Measurements from ENCODE around the gene ADCY5.

Gene ADCY5

GRCh38 chr3:123343296-123344174 is 105.4 kb downstream of the ADCY5 start:
- H3K9me3 Mint-ChIP-seq = no peaks in the 10 kb centered on the region
- no peaks in the 10 kb centered on the region for H3K4me1 Mint-ChIP-seq (ENCODE audit: low read depth)
- H3K27ac Mint-ChIP-seq = no peak overlapping the region
- H3K36me3 Mint-ChIP-seq (ENCODE audit: low read depth) = no peaks in the 10 kb centered on the region
- peaks cover 6% of the 10 kb centered on the region for H3K27me3 Mint-ChIP-seq
- H3K4me3 Mint-ChIP-seq = no peak overlapping the region
- intact Hi-C loops (cut with micrococcal nuclease) = loop anchor here (5.0 kb wide), 1 partner anchor 209 kb away; no protein-coding TSS in a partner anchor

- Mint-ChIP-seq H3K9me3 (no peaks in the 10 kb centered on the region), H3K4me1 (ENCODE audit: low read depth) (no peaks in the 10 kb centered on the region), H3K27ac (no peak overlapping the region), H3K27me3 (peaks cover 3% of the 10 kb centered on the region), H3K4me3 (no peak overlapping the region), H3K36me3 (ENCODE audit: low read depth) (no peaks in the 10 kb centered on the region)
- intact Hi-C loops (cut with micrococcal nuclease) = loop anchor here (5.0 kb wide), 1 partner anchor 210 kb away; no protein-coding TSS in a partner anchor
Measured at GRCh38 chr3:123342631-123343080, 106.2 kb downstream of the ADCY5 start.

- Mint-ChIP-seq H3K27ac (no peak overlapping the region), H3K27me3 (peaks cover 3% of the 10 kb centered on the region), H3K36me3 (ENCODE audit: low read depth) (no peaks in the 10 kb centered on the region), H3K4me1 (ENCODE audit: low read depth) (no peaks in the 10 kb centered on the region), H3K9me3 (no peaks in the 10 kb centered on the region), H3K4me3 (no peak overlapping the region)
- intact Hi-C loops (cut with micrococcal nuclease) = loop anchor here (5.0 kb wide), 1 partner anchor 210 kb away; no protein-coding TSS in a partner anchor
Measured at GRCh38 chr3:123341871-123342630, 106.8 kb downstream of the ADCY5 start.

- intact Hi-C loops (cut with micrococcal nuclease) = loop anchor here (5.0 kb wide), 1 partner anchor 212 kb away; no protein-coding TSS in a partner anchor
- H3K4me1 Mint-ChIP-seq (ENCODE audit: low read depth) = no peaks in the 10 kb centered on the region
- no peak overlapping the region for H3K4me3 Mint-ChIP-seq
Measured at GRCh38 chr3:123340336-123340735, 108.6 kb downstream of the ADCY5 start.

GRCh38 chr3:123339302-123339701 is 109.6 kb downstream of the ADCY5 start:
- no peak overlapping the region for H3K4me3 Mint-ChIP-seq

More at GRCh38 chr3:123340336-123340735, 108.6 kb downstream of the ADCY5 start:
- Mint-ChIP-seq H3K27me3 (no peaks in the 10 kb centered on the region), H3K9me3 (no peaks in the 10 kb centered on the region), H3K27ac (no peak overlapping the region), H3K36me3 (ENCODE audit: low read depth) (no peaks in the 10 kb centered on the region)

GRCh38 chr3:123338620-123339061 is 110.2 kb downstream of the ADCY5 start:
- Mint-ChIP-seq H3K4me3 (no peak overlapping the region), H3K9me3 (no peaks in the 10 kb centered on the region), H3K4me1 (ENCODE audit: low read depth) (no peaks in the 10 kb centered on the region), H3K27me3 (no peaks in the 10 kb centered on the region), H3K27ac (no peak overlapping the region), H3K36me3 (ENCODE audit: low read depth) (no peaks in the 10 kb centered on the region)
- intact Hi-C loops (cut with micrococcal nuclease) = no loop called here

More at GRCh38 chr3:123339302-123339701, 109.6 kb downstream of the ADCY5 start:
- Mint-ChIP-seq H3K9me3 (no peaks in the 10 kb centered on the region), H3K36me3 (ENCODE audit: low read depth) (no peaks in the 10 kb centered on the region), H3K27ac (no peak overlapping the region), H3K4me1 (ENCODE audit: low read depth) (no peaks in the 10 kb centered on the region), H3K27me3 (no peaks in the 10 kb centered on the region)
- intact Hi-C loops (cut with micrococcal nuclease) = no loop called here

GRCh38 chr3:123337948-123338619 is 110.8 kb downstream of the ADCY5 start:
- Mint-ChIP-seq H3K4me3 (no peak overlapping the region), H3K27me3 (no peaks in the 10 kb centered on the region), H3K9me3 (no peaks in the 10 kb centered on the region), H3K27ac (no peak overlapping the region), H3K36me3 (ENCODE audit: low read depth) (no peaks in the 10 kb centered on the region), H3K4me1 (ENCODE audit: low read depth) (no peaks in the 10 kb centered on the region)
- intact Hi-C loops (cut with micrococcal nuclease) = no loop called here

- Mint-ChIP-seq H3K27me3 (no peaks in the 10 kb centered on the region), H3K4me1 (ENCODE audit: low read depth) (no peaks in the 10 kb centered on the region), H3K4me3 (no peak overlapping the region), H3K9me3 (no peaks in the 10 kb centered on the region), H3K36me3 (ENCODE audit: low read depth) (no peaks in the 10 kb centered on the region), H3K27ac (no peak overlapping the region)
- intact Hi-C loops (cut with micrococcal nuclease) = no loop called here
Measured at GRCh38 chr3:123337226-123337625, 111.7 kb downstream of the ADCY5 start.

GRCh38 chr3:123336441-123336851 is 112.4 kb downstream of the ADCY5 start:
- Mint-ChIP-seq H3K36me3 (ENCODE audit: low read depth) (no peaks in the 10 kb centered on the region), H3K9me3 (no peaks in the 10 kb centered on the region), H3K27ac (no peak overlapping the region), H3K4me1 (ENCODE audit: low read depth) (no peaks in the 10 kb centered on the region), H3K27me3 (no peaks in the 10 kb centered on the region), H3K4me3 (no peak overlapping the region)
- intact Hi-C loops (cut with micrococcal nuclease) = no loop called here

- intact Hi-C loops (cut with micrococcal nuclease) = no loop called here
- H3K4me3 Mint-ChIP-seq = no peak overlapping the region
- no peaks in the 10 kb centered on the region for H3K9me3 Mint-ChIP-seq
- H3K27ac Mint-ChIP-seq = no peak overlapping the region
- H3K4me1 Mint-ChIP-seq (ENCODE audit: low read depth) = no peaks in the 10 kb centered on the region
- no peaks in the 10 kb centered on the region for H3K27me3 Mint-ChIP-seq
- H3K36me3 Mint-ChIP-seq (ENCODE audit: low read depth) = no peaks in the 10 kb centered on the region
Measured at GRCh38 chr3:123336001-123336400, 112.9 kb downstream of the ADCY5 start.

GRCh38 chr3:123335007-123335670 is 113.8 kb downstream of the ADCY5 start:
- no peaks in the 10 kb centered on the region for H3K36me3 Mint-ChIP-seq (ENCODE audit: low read depth)
- H3K4me1 Mint-ChIP-seq (ENCODE audit: low read depth) = no peaks in the 10 kb centered on the region
- H3K27me3 Mint-ChIP-seq = no peaks in the 10 kb centered on the region
- H3K27ac Mint-ChIP-seq = no peak overlapping the region
- intact Hi-C loops (cut with micrococcal nuclease) = no loop called here
- H3K4me3 Mint-ChIP-seq = no peak overlapping the region
- no peaks in the 10 kb centered on the region for H3K9me3 Mint-ChIP-seq

GRCh38 chr3:123334056-123334455 is 114.8 kb downstream of the ADCY5 start:
- Mint-ChIP-seq H3K27ac (no peak overlapping the region), H3K36me3 (ENCODE audit: low read depth) (no peaks in the 10 kb centered on the region), H3K4me3 (no peak overlapping the region)

GRCh38 chr3:123333401-123333800 is 115.5 kb downstream of the ADCY5 start:
- Mint-ChIP-seq H3K27ac (no peak overlapping the region), H3K27me3 (no peaks in the 10 kb centered on the region), H3K4me3 (no peak overlapping the region), H3K36me3 (ENCODE audit: low read depth) (no peaks in the 10 kb centered on the region), H3K9me3 (no peaks in the 10 kb centered on the region), H3K4me1 (ENCODE audit: low read depth) (no peaks in the 10 kb centered on the region)
- intact Hi-C loops (cut with micrococcal nuclease) = no loop called here

More at GRCh38 chr3:123334056-123334455, 114.8 kb downstream of the ADCY5 start:
- intact Hi-C loops (cut with micrococcal nuclease) = no loop called here
- Mint-ChIP-seq H3K4me1 (ENCODE audit: low read depth) (no peaks in the 10 kb centered on the region), H3K27me3 (no peaks in the 10 kb centered on the region), H3K9me3 (no peaks in the 10 kb centered on the region)
